ENCODE data around the gene CCSER1.
"Not testable (repeated sequence)": the region's sequence is repeated elsewhere in the genome, so short reads cannot be mapped to it uniquely, and the experiment has no call there.

Gene CCSER1

GRCh38 chr4:91462566-91462965, 1335.4 kb downstream of the CCSER1 start:
- not testable (repeated sequence) for H3K4me3 ChIP-seq (ENCODE audit: low read length); DNase-seq (ENCODE audit: low read depth, low spot score)

GRCh38 chr4:91470671-91471070, 1343.5 kb downstream of the CCSER1 start:
- no peak for DNase-seq (ENCODE audit: low read depth, low spot score)
- H3K4me3 ChIP-seq (ENCODE audit: low read length): no peak overlapping the region

GRCh38 chr4:91471280-91471679, 1344.1 kb downstream of the CCSER1 start:
- no peak overlapping the region for H3K4me3 ChIP-seq (ENCODE audit: low read length)
- no peak for DNase-seq (ENCODE audit: low read depth, low spot score)

- H3K4me3 ChIP-seq (ENCODE audit: low read length): no peak overlapping the region
- no peak for DNase-seq (ENCODE audit: low read depth, low spot score)
Observed at GRCh38 chr4:91472046-91472445, 1344.9 kb downstream of the CCSER1 start.

- no peak for DNase-seq (ENCODE audit: low read depth, low spot score)
Observed at GRCh38 chr4:91485415-91485814, 1358.2 kb downstream of the CCSER1 start.

GRCh38 chr4:91488946-91489345, 1361.8 kb downstream of the CCSER1 start:
- H3K4me3 ChIP-seq (ENCODE audit: low read length): no peak overlapping the region
- no peak for DNase-seq (ENCODE audit: low read depth, low spot score)

More at GRCh38 chr4:91485415-91485814, 1358.2 kb downstream of the CCSER1 start:
- no peak overlapping the region for H3K4me3 ChIP-seq (ENCODE audit: low read length)

GRCh38 chr4:91497892-91498291, 1370.7 kb downstream of the CCSER1 start:
- H3K4me3 ChIP-seq (ENCODE audit: low read length): no peak overlapping the region
- DNase-seq (ENCODE audit: low read depth, low spot score): no peak

- H3K4me3 ChIP-seq (ENCODE audit: low read length): no peak overlapping the region
- DNase-seq (ENCODE audit: low read depth, low spot score): no peak
Observed at GRCh38 chr4:91502365-91502764, 1375.2 kb downstream of the CCSER1 start.

- H3K4me3 ChIP-seq (ENCODE audit: low read length): no peak overlapping the region
- no peak for DNase-seq (ENCODE audit: low read depth, low spot score)
Observed at GRCh38 chr4:91513326-91513725, 1386.1 kb downstream of the CCSER1 start.

- no peak overlapping the region for H3K4me3 ChIP-seq (ENCODE audit: low read length)
- DNase-seq (ENCODE audit: low read depth, low spot score): no peak
Observed at GRCh38 chr4:91519155-91519554, 1392.0 kb downstream of the CCSER1 start.

- H3K4me3 ChIP-seq (ENCODE audit: low read length): no peak overlapping the region
- DNase-seq (ENCODE audit: low read depth, low spot score): no peak
Observed at GRCh38 chr4:91525621-91526020, 1398.4 kb downstream of the CCSER1 start.

- no peak for DNase-seq (ENCODE audit: low read depth, low spot score)
Observed at GRCh38 chr4:91527056-91527455, 1399.9 kb downstream of the CCSER1 start.

GRCh38 chr4:91567594-91567993, 1440.4 kb downstream of the CCSER1 start:
- no peak for DNase-seq (ENCODE audit: low read depth, low spot score)
- H3K4me3 ChIP-seq (ENCODE audit: low read length): no peak overlapping the region

More at GRCh38 chr4:91527056-91527455, 1399.9 kb downstream of the CCSER1 start:
- H3K4me3 ChIP-seq (ENCODE audit: low read length): no peak overlapping the region

- DNase-seq (ENCODE audit: low read depth, low spot score): no peak
- no peak overlapping the region for H3K4me3 ChIP-seq (ENCODE audit: low read length)
Observed at GRCh38 chr4:91577864-91578263, 1450.7 kb downstream of the CCSER1 start.

GRCh38 chr4:91590260-91590659, 1463.1 kb downstream of the CCSER1 start:
- no peak overlapping the region for H3K4me3 ChIP-seq (ENCODE audit: low read length)
- no peak for DNase-seq (ENCODE audit: low read depth, low spot score)

GRCh38 chr4:91592125-91592524, 1464.9 kb downstream of the CCSER1 start:
- DNase-seq (ENCODE audit: low read depth, low spot score): no peak
- H3K4me3 ChIP-seq (ENCODE audit: low read length): no peak overlapping the region

- DNase-seq (ENCODE audit: low read depth, low spot score): no peak
- H3K4me3 ChIP-seq (ENCODE audit: low read length): no peak overlapping the region
Observed at GRCh38 chr4:91596718-91597117, 1469.5 kb downstream of the CCSER1 start.

- DNase-seq (ENCODE audit: low read depth, low spot score): no peak
- H3K4me3 ChIP-seq (ENCODE audit: low read length): no peak overlapping the region
Observed at GRCh38 chr4:91598696-91599095, 1471.5 kb downstream of the CCSER1 start.

GRCh38 chr4:91600301-91600700, 1473.1 kb downstream of the CCSER1 start:
- H3K4me3 ChIP-seq (ENCODE audit: low read length): no peak overlapping the region
- DNase-seq (ENCODE audit: low read depth, low spot score): no peak

GRCh38 chr4:91601401-91601800, 1474.2 kb downstream of the CCSER1 start:
- no peak for DNase-seq (ENCODE audit: low read depth, low spot score)
- no peak overlapping the region for H3K4me3 ChIP-seq (ENCODE audit: low read length)

- no peak overlapping the region for H3K4me3 ChIP-seq (ENCODE audit: low read length)
Observed at GRCh38 chr4:91611782-91612181, 1484.6 kb downstream of the CCSER1 start.

GRCh38 chr4:91620952-91621351, 1493.8 kb downstream of the CCSER1 start:
- no peak overlapping the region for H3K4me3 ChIP-seq (ENCODE audit: low read length)
- no peak for DNase-seq (ENCODE audit: low read depth, low spot score)

More at GRCh38 chr4:91611782-91612181, 1484.6 kb downstream of the CCSER1 start:
- no peak for DNase-seq (ENCODE audit: low read depth, low spot score)
